ENCODE data around the gene RORC. TPM values are rescaled to one million over a fixed set of nuclear protein-coding genes. Genes with fewer than 3 reads are reported as not detected.
"Not testable (repeated sequence)": the region's sequence is repeated elsewhere in the genome, so short reads cannot be mapped to it uniquely, and the experiment has no call there.

The RORC gene
- total RNA-seq, 1 donor from 2014 or later = 0.94 TPM

DNA sequence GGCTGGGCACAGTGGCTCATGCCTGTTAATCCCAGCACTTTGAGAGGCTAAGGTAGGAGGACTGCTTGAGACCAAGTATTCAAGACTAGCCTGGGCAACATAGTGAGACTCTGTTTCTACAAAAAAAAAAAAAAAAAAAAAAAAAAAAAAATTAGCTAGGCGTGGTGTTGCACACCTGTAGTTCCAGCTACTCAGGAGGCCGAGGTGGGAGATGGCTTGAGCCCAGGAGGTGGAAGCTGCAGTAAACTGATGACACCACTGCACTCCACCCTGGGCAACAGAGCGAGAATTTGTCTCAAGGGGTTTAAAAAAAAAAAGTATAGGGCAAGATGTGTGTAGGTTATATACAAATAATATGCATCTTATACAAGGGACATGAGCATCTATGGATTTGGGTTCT, 43.9 kb downstream of the RORC start:
- peaks cover 24% of the 10 kb centered on the region for H3K4me1 Mint-ChIP-seq (ENCODE audit: low read depth)
- DNase-seq (ENCODE audit: low spot score) = no peak
- H3K9me3 Mint-ChIP-seq = no peaks in the 10 kb centered on the region
- H3K27me3 Mint-ChIP-seq (ENCODE audit: low read depth) = peaks cover 1% of the 10 kb centered on the region
- peaks cover 2% of the 10 kb centered on the region for H3K36me3 Mint-ChIP-seq (ENCODE audit: low read depth)
- intact Hi-C loops (cut with micrococcal nuclease) = no loop called here
- H3K4me3 Mint-ChIP-seq (ENCODE audit: low read depth) = no peak overlapping the region
- no peak overlapping the region for H3K27ac Mint-ChIP-seq

DNA sequence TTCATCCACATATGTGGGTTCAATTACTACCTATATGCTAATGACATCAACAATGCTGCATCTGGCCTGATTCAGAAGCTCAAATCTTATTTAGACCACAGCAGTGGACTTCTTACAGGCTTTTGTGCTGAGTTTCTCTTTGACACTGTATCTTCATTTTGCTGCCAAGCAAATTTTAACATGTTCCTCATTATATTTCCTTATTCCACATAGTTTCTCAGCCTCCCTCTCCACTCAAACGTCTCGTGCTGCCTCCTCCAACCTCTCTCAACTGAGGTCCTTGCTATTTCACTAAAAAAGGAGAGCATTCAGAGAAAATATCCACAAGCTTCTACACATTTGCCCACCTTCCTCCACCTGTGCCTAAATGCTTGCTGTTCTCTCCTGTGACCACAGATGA, 47.8 kb downstream of the RORC start:
- Mint-ChIP-seq H3K4me3 (ENCODE audit: low read depth) (no peak overlapping the region), H3K27ac (no peak overlapping the region), H3K9me3 (no peaks in the 10 kb centered on the region), H3K27me3 (ENCODE audit: low read depth) (peaks cover 1% of the 10 kb centered on the region), H3K4me1 (ENCODE audit: low read depth) (peaks cover 4% of the 10 kb centered on the region), H3K36me3 (ENCODE audit: low read depth) (peaks cover 16% of the 10 kb centered on the region)
- intact Hi-C loops (cut with micrococcal nuclease) = no loop called here
- no peak for DNase-seq (ENCODE audit: low spot score)

DNA sequence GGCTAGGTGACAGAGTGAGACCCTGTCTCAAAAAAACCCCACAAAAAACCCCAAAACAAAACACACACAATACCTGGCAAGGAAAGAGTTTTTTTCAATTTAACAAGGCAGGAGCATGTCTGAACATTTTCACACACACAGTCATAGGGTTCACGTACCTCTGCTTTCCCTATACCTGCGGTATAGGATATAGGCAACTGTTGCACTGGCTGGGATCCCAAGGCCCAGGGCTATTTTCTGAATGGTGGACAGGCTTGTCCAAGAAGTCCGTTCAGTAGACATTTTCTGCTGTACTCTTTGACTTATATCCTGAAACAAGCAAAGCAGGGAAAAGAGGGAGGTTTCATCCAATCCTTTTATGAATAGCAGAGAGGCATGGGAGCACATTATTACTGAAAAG, 48.9 kb downstream of the RORC start:
- no peak for DNase-seq (ENCODE audit: low spot score)
- peaks cover 1% of the 10 kb centered on the region for H3K27me3 Mint-ChIP-seq (ENCODE audit: low read depth)
- H3K4me3 Mint-ChIP-seq (ENCODE audit: low read depth) = no peak overlapping the region
- intact Hi-C loops (cut with micrococcal nuclease) = no loop called here
- no peak overlapping the region for H3K27ac Mint-ChIP-seq
- peaks cover 1% of the 10 kb centered on the region for H3K4me1 Mint-ChIP-seq (ENCODE audit: low read depth)
- peaks cover 23% of the 10 kb centered on the region for H3K36me3 Mint-ChIP-seq (ENCODE audit: low read depth)
- H3K9me3 Mint-ChIP-seq = no peaks in the 10 kb centered on the region

DNA sequence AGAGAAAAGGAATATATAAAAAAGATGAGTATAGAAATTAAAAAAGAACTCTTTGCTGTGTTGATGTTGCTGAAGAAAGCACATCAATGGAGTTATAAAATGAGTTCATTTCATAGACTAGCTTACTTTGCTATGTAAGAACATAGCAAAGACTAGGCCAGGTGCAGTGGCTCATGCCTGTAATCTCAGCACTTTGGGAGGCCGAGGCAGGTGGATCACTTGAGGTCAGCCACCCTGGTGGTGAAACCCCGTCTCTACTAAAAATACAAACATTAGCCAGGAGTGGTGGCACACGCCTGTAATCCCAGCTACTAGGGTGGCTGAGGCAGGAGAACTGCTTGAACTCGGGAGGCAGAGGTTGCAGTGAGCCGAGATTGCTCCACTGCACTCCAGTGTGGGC, 49.6 kb downstream of the RORC start:
- not testable (repeated sequence) for H3K9me3 Mint-ChIP-seq

DNA sequence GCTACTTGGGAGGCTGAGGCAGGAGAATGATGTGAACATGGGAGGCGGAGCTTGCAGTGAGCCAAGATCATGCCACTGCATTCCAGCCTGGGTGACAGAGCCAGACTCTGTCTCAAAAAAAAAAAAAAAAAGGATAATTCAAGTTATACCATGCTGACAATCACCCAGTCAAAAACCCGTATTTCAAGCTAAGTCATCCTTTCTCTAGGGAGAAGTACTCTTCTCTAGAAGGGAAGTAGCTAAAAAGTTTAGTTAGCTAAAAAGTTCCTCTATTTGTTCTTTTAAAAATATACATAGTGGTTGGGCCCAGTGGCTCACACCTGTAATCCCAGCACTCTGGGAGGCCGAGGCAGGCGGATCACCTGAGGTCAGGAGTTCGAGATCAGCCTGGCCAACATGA, 50.9 kb downstream of the RORC start:
- H3K27ac Mint-ChIP-seq; H3K9me3 Mint-ChIP-seq; H3K4me1 Mint-ChIP-seq (ENCODE audit: low read depth); H3K4me3 Mint-ChIP-seq (ENCODE audit: low read depth); intact Hi-C loops (cut with micrococcal nuclease); H3K27me3 Mint-ChIP-seq (ENCODE audit: low read depth); DNase-seq (ENCODE audit: low spot score): not testable (repeated sequence)
- H3K36me3 Mint-ChIP-seq (ENCODE audit: low read depth) = peaks cover 30% of the 10 kb centered on the region

More for the DNA sequence above, 49.6 kb downstream of the RORC start:
- intact Hi-C loops (cut with micrococcal nuclease); H3K4me3 Mint-ChIP-seq (ENCODE audit: low read depth); H3K27ac Mint-ChIP-seq; DNase-seq (ENCODE audit: low spot score); H3K27me3 Mint-ChIP-seq (ENCODE audit: low read depth); H3K4me1 Mint-ChIP-seq (ENCODE audit: low read depth): not testable (repeated sequence)
- peaks cover 23% of the 10 kb centered on the region for H3K36me3 Mint-ChIP-seq (ENCODE audit: low read depth)

DNA sequence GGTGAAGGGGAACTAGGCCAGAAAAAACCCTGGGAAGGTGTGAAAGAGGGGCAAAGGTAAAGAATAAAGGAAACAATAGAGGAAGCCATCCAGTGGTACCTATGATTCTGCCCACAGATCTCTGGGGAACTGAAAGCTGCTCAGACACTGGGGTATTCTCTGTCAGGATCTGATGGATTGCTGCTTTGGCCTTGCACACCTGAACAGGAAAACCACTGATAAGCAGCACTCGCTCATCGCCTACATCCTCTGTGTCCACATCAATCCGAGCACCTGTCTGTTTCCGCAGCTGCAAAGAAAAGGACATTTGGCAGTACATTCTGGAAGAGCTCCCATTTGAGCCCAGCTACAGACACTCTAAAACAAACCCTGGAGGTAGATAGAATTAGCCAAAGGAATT, 51.8 kb downstream of the RORC start:
- Mint-ChIP-seq H3K4me3 (ENCODE audit: low read depth) (no peak overlapping the region), H3K36me3 (ENCODE audit: low read depth) (peaks cover 34% of the 10 kb centered on the region), H3K27me3 (ENCODE audit: low read depth) (no peaks in the 10 kb centered on the region), H3K9me3 (no peaks in the 10 kb centered on the region), H3K27ac (no peak overlapping the region), H3K4me1 (ENCODE audit: low read depth) (no peaks in the 10 kb centered on the region)
- DNase-seq (ENCODE audit: low spot score) = no peak
- intact Hi-C loops (cut with micrococcal nuclease) = no loop called here

DNA sequence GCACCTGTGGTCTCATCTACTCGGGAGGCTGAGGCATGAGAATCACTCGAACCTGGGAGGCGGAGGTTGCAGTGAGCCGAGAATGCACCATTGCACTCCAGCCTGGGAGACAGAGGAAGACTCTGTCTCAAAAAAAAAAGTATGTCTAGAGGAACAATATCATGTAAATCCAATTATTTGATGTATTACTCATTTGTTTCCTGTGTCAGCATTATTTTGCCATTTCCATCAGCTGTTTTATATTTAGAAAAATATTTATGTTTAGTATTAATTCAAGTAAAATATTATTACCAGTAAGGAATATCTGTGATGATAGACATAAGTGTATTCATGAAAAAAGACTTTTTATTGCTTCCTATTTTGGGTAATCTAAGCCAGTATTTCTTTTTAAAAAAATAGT, 54.3 kb downstream of the RORC start:
- H3K4me3 Mint-ChIP-seq (ENCODE audit: low read depth) = no peak overlapping the region
- H3K4me1 Mint-ChIP-seq (ENCODE audit: low read depth) = no peaks in the 10 kb centered on the region
- no peaks in the 10 kb centered on the region for H3K9me3 Mint-ChIP-seq
- peaks cover 35% of the 10 kb centered on the region for H3K36me3 Mint-ChIP-seq (ENCODE audit: low read depth)
- DNase-seq (ENCODE audit: low spot score) = no peak
- intact Hi-C loops (cut with micrococcal nuclease) = no loop called here
- no peak overlapping the region for H3K27ac Mint-ChIP-seq
- H3K27me3 Mint-ChIP-seq (ENCODE audit: low read depth) = no peaks in the 10 kb centered on the region

DNA sequence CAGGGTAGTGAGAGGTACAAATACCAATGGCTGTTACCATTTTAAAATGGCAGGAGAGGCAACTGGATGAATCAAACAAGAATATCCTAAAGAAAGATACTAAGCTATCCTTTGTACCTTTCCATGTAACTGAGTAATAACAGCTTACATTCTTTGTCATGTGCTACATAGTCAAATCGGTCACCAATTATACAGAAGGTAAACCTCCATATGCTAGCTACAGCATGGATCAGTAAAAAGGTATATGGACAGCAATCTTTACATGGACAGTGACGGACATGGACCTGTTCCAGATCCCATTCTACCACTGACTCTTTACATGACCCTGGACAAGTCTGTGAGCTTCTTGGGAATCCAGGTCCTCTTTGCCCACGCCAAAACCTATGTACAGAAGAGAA, 54.9 kb downstream of the RORC start:
- no peak for DNase-seq (ENCODE audit: low spot score)
- Mint-ChIP-seq H3K4me3 (ENCODE audit: low read depth) (no peak overlapping the region), H3K36me3 (ENCODE audit: low read depth) (peaks cover 35% of the 10 kb centered on the region), H3K27me3 (ENCODE audit: low read depth) (no peaks in the 10 kb centered on the region), H3K4me1 (ENCODE audit: low read depth) (no peaks in the 10 kb centered on the region), H3K27ac (no peak overlapping the region), H3K9me3 (no peaks in the 10 kb centered on the region)
- intact Hi-C loops (cut with micrococcal nuclease) = no loop called here

DNA sequence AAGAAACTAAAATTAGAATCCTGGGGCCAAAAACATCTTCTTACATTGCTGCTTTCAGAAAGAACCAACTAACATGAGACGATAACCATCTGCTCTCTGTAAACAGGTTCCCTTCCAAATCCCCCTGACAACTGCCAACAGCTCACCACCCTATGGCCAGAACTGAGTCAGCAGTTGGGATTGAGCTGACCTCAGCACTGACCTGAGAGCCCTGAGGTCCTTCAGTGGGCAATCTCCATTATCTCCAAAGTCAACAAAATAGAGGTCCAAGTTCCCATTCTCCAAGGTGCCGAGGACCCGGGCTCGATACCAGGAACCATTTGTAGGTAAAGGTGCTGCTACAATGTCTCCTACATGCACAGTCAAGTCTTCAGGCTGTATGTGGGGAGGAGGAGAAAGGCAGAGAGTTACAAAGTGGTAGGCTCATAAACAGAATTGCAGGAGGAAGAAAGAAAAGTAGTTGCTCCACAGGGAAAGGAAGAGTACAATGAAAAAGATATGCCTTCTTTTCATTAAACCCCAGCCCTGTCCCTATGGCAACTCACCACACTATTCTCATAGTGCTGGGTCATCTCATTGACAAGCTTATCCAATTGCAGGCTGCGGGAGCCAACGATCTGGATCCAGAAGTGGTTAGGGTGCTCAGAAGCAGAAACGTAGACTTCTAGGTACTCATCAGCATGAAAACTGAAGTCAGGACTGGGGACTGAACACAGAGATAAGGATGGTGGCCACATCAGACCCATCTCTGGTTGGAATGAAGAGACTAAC, 55.5 kb downstream of the RORC start:
- DNase-seq (ENCODE audit: low spot score) = no peak
- Mint-ChIP-seq H3K27ac (no peak overlapping the region), H3K9me3 (no peaks in the 10 kb centered on the region), H3K36me3 (ENCODE audit: low read depth) (peaks cover 31% of the 10 kb centered on the region), H3K4me3 (ENCODE audit: low read depth) (no peak overlapping the region), H3K27me3 (ENCODE audit: low read depth) (no peaks in the 10 kb centered on the region), H3K4me1 (ENCODE audit: low read depth) (no peaks in the 10 kb centered on the region)
- intact Hi-C loops (cut with micrococcal nuclease) = no loop called here

DNA sequence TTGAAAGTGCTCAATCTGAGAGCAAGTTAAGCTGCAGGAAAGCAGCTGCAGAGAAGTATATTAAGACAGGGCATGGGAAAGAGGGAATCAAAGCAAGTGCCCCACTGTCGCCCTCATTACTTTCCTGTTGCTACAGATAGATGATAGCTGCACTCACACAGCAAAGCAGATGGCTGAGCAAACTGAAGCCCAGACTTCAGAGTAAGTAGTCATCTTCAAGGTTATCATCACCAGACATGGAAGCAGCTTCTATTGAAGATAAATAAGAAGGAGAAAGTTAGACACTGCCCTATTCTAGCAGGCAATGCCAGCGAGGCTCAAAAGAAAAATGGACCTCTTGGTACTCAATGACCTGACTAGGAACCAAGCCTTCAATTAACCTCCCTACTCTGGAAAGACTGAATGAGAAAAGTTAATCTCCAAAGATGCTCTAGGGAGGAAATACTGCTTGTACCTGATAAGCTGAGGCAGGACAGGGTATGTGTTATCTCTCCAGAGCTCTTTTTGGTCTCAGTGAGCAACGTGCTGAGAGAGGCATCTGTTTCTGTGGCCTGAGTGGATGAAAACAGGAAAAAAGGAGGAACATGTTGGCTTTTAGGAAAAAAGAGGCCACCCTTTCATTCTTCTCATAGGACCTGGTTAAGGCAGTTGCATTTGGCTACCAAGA, 57.2 kb downstream of the RORC start:
- H3K9me3 Mint-ChIP-seq = no peaks in the 10 kb centered on the region
- intact Hi-C loops (cut with micrococcal nuclease) = no loop called here
- no peaks in the 10 kb centered on the region for H3K4me1 Mint-ChIP-seq (ENCODE audit: low read depth)

DNA sequence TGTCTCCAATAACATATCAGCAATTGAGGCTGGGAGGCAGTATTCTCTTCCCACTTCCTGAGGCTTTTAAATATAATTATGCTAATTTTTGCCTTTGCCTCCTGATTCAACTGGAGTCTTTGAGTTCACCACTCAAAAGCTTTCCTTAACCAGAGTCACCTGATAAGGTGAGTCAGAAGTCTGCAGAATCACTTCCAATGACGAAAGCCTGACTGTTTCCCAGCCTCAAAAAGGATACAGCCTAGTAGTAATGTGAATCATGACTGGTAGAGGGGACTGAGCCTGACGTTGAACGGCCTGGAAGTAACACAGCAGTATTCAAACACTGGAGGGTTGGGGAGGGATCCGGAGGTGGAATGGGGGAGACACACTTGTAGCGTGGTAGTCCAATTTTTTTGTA, 57.9 kb downstream of the RORC start:
- Mint-ChIP-seq H3K27ac (no peak overlapping the region), H3K9me3 (no peaks in the 10 kb centered on the region), H3K27me3 (ENCODE audit: low read depth) (no peaks in the 10 kb centered on the region), H3K36me3 (ENCODE audit: low read depth) (peaks cover 19% of the 10 kb centered on the region), H3K4me1 (ENCODE audit: low read depth) (no peaks in the 10 kb centered on the region), H3K4me3 (ENCODE audit: low read depth) (no peak overlapping the region)
- DNase-seq (ENCODE audit: low spot score) = no peak
- intact Hi-C loops (cut with micrococcal nuclease) = no loop called here

More for the DNA sequence above, 57.2 kb downstream of the RORC start:
- DNase-seq (ENCODE audit: low spot score) = no peak
- no peaks in the 10 kb centered on the region for H3K27me3 Mint-ChIP-seq (ENCODE audit: low read depth)
- no peak overlapping the region for H3K27ac Mint-ChIP-seq
- peaks cover 26% of the 10 kb centered on the region for H3K36me3 Mint-ChIP-seq (ENCODE audit: low read depth)
- H3K4me3 Mint-ChIP-seq (ENCODE audit: low read depth) = no peak overlapping the region

DNA sequence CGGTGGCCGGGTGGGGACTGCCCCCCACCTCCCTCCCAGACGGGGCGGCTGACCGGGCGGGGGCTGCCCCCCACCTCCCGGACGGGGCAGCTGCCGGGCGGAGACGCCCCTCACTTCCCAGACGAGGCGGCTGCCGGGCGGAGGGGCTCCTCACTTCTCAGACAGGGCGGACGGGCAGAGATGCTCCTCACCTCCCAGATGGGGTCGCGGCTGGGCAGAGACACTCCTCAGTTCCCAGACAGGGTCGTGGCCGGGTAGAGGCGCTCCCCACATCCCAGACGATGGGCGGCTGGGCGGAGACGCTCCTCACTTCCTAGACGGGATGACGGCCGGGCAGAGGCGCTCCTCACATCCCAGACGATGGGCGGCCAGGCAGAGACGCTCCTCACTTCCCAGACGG, 62.3 kb downstream of the RORC start:
- DNase-seq (ENCODE audit: low spot score); intact Hi-C loops (cut with micrococcal nuclease): not testable (repeated sequence)

DNA sequence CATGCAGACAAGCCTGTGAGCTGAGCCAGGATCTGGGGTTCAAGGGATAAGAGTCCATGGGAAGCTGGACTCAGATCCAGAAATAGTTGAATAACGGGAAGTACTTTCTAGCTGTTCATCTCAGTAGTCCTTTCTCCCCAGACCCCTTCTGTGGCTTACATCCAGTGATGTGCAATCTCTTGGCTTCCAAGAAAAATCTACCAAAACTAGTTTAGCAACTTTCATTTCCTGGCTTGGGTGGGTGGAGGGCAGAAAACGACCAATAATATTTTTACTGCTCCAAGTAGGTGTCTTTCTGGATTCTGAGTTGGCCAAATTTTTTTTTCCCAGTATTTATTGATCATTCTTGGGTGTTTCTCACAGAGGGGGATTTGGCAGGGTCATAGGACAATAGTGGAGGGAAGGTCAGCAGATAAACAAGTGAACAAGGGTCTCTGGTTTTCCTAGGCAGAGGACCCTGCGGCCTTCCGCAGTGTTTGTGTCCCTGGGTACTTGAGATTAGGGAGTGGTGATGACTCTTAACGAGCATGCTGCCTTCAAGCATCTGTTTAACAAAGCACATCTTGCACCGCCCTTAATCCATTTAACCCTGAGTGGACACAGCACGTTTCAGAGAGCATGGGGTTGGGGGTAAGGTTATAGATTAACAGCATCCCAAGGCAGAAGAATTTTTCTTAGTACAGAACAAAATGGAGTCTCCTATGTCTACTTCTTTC, 63.1 kb downstream of the RORC start:
- H3K4me3 Mint-ChIP-seq (ENCODE audit: low read depth); H3K27ac Mint-ChIP-seq; DNase-seq (ENCODE audit: low spot score); intact Hi-C loops (cut with micrococcal nuclease); H3K9me3 Mint-ChIP-seq; H3K27me3 Mint-ChIP-seq (ENCODE audit: low read depth); H3K36me3 Mint-ChIP-seq (ENCODE audit: low read depth): not testable (repeated sequence)
- H3K4me1 Mint-ChIP-seq (ENCODE audit: low read depth) = peaks cover 19% of the 10 kb centered on the region

More for the DNA sequence above, 62.3 kb downstream of the RORC start:
- not testable (repeated sequence) for H3K4me3 Mint-ChIP-seq (ENCODE audit: low read depth); H3K27ac Mint-ChIP-seq; H3K9me3 Mint-ChIP-seq; H3K36me3 Mint-ChIP-seq (ENCODE audit: low read depth); H3K27me3 Mint-ChIP-seq (ENCODE audit: low read depth)
- H3K4me1 Mint-ChIP-seq (ENCODE audit: low read depth) = peaks cover 12% of the 10 kb centered on the region
